Measurements from ENCODE around the gene ARMC7. TPM values are rescaled to one million over a fixed set of nuclear protein-coding genes. Genes with fewer than 3 reads are reported as not detected.
"Not testable (repeated sequence)": the region's sequence is repeated elsewhere in the genome, so short reads cannot be mapped to it uniquely, and the experiment has no call there.

ARMC7 gene
- total and polyA plus RNA-seq, 11 donors = 3.9 to 7.9 (median 5.2) TPM

DNA sequence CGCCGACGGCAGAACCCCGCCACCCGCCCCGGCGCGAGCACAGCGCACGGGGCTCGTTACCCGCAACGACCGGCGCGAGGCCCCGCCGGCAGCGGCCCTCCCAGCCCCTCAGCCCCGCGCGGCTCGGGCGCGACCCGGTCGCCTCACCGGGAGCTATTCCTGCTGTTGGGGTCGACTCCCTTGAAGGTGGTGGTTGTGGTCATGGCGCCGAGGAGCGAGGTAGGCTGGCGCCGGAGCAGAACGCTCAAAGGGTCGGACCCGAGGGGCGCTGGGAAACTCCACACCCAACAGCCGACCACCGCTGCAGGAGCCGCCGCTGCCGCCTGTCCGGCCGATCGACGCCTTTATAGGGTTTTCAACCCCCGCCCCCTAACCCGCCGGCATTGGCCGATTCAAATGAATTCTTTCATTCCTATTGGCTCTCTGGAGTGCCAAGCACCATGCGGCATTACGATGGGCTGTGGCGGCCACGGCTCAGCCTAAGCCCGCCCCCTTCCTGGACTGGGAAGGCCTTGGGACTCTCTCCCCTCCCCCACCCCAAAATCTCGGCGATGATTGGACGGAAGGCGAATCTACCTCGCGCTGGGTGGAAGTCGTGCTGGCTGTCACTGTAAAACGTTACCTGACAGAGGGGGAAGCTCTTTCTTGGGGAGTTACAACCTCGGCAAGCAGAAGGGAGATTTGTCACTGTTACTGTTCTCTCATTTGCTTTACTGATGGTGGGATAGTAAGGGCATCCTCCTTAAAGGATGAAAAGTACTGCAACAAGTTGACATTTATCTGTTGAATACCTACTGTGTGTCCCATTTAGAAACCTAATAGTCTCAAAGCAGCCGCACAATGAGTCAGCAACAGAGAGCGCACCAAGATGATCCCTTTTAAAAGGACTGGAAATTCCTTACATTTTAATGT, 44.7 kb downstream of the ARMC7 start, which contains the start of gene JPT1:
TSS of gene JPT1 (minus strand) at position 318 of the 912 bp plus-strand sequence. CDS start at position 203, 115 bp downstream.
- peak within 1 kb of the TSS; percentile 58 to 96 (median 82) for H3K4me3 ChIP-seq
- peaks cover 0 to 6% (median 0%) of the 10 kb centered on the region in 9 donors for H3K36me3 ChIP-seq
- peak within 1 kb of the TSS in 11 of 12 donors; percentile 45 to 87 (median 68) for H3K27ac ChIP-seq
- TF ChIP-seq POLR2A (IDR thresholded peaks at IDR 0.05) (peak; percentile 87 to 99), CTCF (IDR thresholded peaks at IDR 0.05) (no peak)
- intact Hi-C loops (cut with DNase I) = loop anchor here in 1 of 10 donors (2.0 kb wide), 1 partner anchor 28 kb away; the partner anchor contains the start of gene SUMO2
- 2% methylated on average over 52 to 67 of the region's 67 CpGs for WGBS, 4 donors
- peaks cover 0 to 21% (median 8%) of the 10 kb centered on the region in 12 donors for H3K4me1 ChIP-seq
- H3K27me3 ChIP-seq = no peaks in the 10 kb centered on the region
- ATAC-seq (peak; percentile 100), DNase-seq (peak; percentile 98 to 99 (median 99))
- no peaks in the 10 kb centered on the region for H3K9me3 ChIP-seq

- Histone ChIP-seq H3K9me3 (no peaks in the 10 kb centered on the region), H3K36me3 (peaks cover 0 to 11% (median 0%) of the 10 kb centered on the region in 9 donors), H3K4me3 (no peak overlapping the region), H3K27me3 (no peaks in the 10 kb centered on the region), H3K4me1 (peaks cover 0 to 21% (median 8%) of the 10 kb centered on the region in 12 donors), H3K27ac (peak overlapping the region in 1 of 12 donors; percentile 82)
- no peak for ATAC-seq
- WGBS, 4 donors = 93 to 95% (median 94%) methylated on average over 3 of the region's 3 CpGs
- intact Hi-C loops (cut with DNase I) = loop anchor here in 1 of 10 donors (2.0 kb wide), 1 partner anchor 28 kb away; the partner anchor contains the start of gene SUMO2
- no peak for TF ChIP-seq CTCF (IDR thresholded peaks at IDR 0.05)
- TF ChIP-seq POLR2A (IDR thresholded peaks at IDR 0.05) = no peak
- DNase-seq = no peak
Measured at GRCh38 chr17:75155191-75155601, 45.4 kb downstream of the ARMC7 start.

DNA sequence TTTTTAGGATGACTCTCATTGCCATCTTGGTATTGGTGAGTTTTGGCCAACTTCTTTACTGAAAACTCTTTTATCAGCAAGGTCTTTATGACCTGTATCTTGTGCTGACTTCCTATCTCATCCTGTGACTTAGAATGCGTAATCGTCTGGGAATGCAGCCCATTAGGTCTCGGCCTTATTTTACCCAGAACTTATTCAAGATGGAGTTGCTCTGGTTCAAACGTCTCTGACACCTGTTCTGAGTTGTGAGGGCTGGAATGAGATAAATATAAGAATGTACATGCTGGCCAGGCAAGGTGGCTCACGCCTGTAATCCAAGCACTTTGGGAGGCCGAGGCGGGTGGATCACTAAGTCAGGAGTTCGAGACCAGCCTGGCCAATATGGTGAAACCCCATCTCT, 48.7 kb downstream of the ARMC7 start:
- intact Hi-C loops (cut with DNase I); H3K27me3 ChIP-seq; H3K9me3 ChIP-seq; ATAC-seq; DNase-seq; H3K4me3 ChIP-seq; H3K27ac ChIP-seq: not testable (repeated sequence)
- 89 to 94% (median 93%) methylated on average over 8 of the region's 8 CpGs for WGBS, 4 donors
- Histone ChIP-seq H3K4me1 (peaks cover 0 to 11% (median 2%) of the 10 kb centered on the region in 12 donors), H3K36me3 (peaks cover 0 to 16% (median 0%) of the 10 kb centered on the region in 9 donors)

DNA sequence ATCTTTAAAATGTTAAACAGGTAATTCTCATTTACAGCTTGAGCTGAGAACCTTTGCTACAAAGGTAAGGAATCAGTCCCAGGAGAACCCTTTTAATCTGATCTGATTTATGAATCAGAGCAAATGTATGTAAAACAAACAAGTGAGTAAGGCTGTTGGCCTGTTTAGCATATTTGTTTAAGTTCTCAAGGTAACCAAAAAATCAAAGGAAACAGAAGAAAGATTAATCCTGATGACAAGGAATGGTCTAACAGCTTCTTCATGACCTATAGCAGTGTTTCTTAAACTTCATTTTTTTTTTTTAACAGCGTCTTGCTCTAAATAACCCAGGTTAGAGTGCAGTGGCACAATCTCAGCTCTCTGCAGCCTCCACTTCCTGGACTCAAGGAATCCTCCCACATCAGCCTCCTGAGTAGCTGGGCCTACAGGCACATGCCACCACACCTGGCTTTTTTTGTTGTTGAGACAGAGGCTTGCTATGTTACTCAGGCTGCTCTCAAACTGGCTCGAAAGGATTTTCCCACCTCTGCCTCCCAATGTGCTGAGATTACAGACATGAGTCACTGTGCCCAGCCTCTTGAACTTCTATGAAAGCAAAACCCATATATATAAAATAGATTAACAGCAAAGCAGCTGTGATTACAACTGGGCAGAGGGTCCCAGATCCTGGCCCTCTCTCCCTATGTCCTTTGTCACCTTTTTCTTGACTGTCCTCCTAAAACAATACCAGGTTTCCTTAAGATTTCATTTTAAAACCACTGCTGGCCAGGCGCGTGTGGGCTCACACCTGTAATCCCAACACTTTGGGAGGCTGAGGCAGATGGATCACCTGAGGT, 49.6 kb downstream of the ARMC7 start:
- Histone ChIP-seq H3K9me3 (no peaks in the 10 kb centered on the region), H3K27me3 (no peaks in the 10 kb centered on the region), H3K4me1 (peaks cover 0 to 6% (median 0%) of the 10 kb centered on the region in 12 donors), H3K27ac (no peak overlapping the region), H3K36me3 (peaks cover 0 to 25% (median 9%) of the 10 kb centered on the region in 9 donors), H3K4me3 (no peak overlapping the region)
- TF ChIP-seq POLR2A (IDR thresholded peaks at IDR 0.05) (no peak), CTCF (IDR thresholded peaks at IDR 0.05) (no peak)
- intact Hi-C loops (cut with DNase I) = no loop called here
- no peak for DNase-seq
- 92 to 96% (median 95%) methylated on average over 4 of the region's 4 CpGs for WGBS, 4 donors
- no peak for ATAC-seq

Data from heart left ventricle (tissue), 16 donors.